GM10248 (cell line): ENCODE data around the gene KIF1C.

ENCODE experiments used
- CTCF ChIA-PET: fragments of 300-600 bp; sonication (Branson Sonifier 250); formaldehyde crosslinking; extraction: SDS; loops from one replicate; lab custom pipeline; 2021; ENCODE audit warnings: antibody characterized with exemption; lab: Yijun Ruan, JAX
- POLR2A ChIA-PET: fragments of 350-650 bp; sonication (Branson Sonifier 250); formaldehyde crosslinking; extraction: SDS; loops from one replicate; lab custom pipeline; 2020; ENCODE audit warnings: antibody characterized with exemption; lab: Yijun Ruan, JAX
- DNase-seq: peaks from one replicate; pipeline ENCODE4 v3.0.0; 2012; ENCODE audit errors: extremely low spot score
- CTCF ChIP-seq: IDR thresholded peaks from 2 replicates; pipeline ENCODE4 v1.5.1; 2012; ENCODE audit warnings: mild to moderate bottlenecking, low read depth; ENCODE audit errors: extremely low read depth, missing control alignments, control extremely low read depth

Gene KIF1C

GRCh38 chr17:4997302-4998026, at the start of gene KIF1C, which contains the start of gene INCA1:
Gene KIF1C, plus strand, starts transcription at chr17:4997950. Its CDS starts 2,297 bp downstream, at chr17:5000247.
Gene INCA1, minus strand, starts transcription at chr17:4997522. Its CDS starts 3,085 bp downstream, at chr17:4994437.
- POLR2A ChIA-PET = interaction anchor here (0.6 to 1.1 kb wide), 3 partner anchors 10 to 52 kb away, joined by 3 read pairs; partner anchors contain the start of genes CAMTA2 and SPAG7

DNA sequence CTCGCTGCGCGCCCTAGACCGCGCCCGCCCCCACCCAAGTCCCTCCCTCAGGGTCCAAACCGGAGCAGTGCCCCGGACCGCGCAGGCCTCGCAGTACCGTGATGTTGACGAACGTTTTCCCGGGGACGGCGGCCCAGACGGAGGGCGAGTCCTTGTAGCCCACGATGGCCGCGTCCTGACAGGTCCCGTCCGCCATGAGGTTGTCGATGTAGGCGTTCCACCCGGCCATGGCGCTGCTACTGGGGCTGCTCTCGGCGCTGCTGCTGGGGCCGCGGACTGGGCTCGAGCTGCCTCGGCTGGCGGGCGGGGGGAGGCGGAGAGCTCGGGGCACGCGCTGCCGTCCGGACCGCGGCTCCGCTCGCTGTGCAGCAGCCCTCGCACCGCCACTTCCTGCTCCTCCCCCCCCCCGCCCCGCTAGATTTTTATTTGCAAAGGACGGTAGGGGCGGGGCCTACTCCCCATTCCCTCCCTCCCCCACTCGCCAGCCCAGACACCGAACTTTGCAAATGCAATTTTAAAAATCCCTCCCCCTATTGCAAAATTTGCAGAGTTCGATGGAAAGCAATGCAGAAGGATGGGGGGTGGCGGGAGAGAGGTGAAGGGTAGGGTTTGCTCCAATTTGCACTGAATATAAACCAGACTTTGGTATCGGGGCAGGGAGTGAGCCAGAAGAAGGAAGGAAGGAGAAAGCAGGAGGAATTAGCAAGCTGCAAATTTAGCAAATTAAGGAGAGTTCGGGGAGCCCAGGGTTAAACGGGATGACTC, 49.4 kb upstream of the KIF1C start, which contains the start of gene PFN1:
Gene PFN1, minus strand, starts transcription at position 365 of the 765 bp plus-strand sequence. Its CDS starts 136 bp downstream, at position 229.
- POLR2A ChIA-PET = interaction anchor here (1.0 to 4.4 kb wide), 3 partner anchors 9 to 19 kb away, joined by 3 to 34 read pairs (median 6); partner anchors contain the start of genes RNF167, SLC25A11 and SPAG7
- CTCF ChIA-PET = interaction anchor here (2.3 to 4.0 kb wide), 3 partner anchors 8 to 39 kb away, joined by 6 to 11 read pairs (median 9); no protein-coding TSS in a partner anchor

More at GRCh38 chr17:4997302-4998026, at the start of gene KIF1C, which contains the start of gene INCA1:
- peak; percentile 99 for DNase-seq
- TF ChIP-seq CTCF = no peak
- CTCF ChIA-PET = interaction anchor here (0.9 to 2.6 kb wide), 7 partner anchors 9 to 51 kb away, joined by 3 to 17 read pairs (median 3); partner anchors contain the start of gene CAMTA2

DNA sequence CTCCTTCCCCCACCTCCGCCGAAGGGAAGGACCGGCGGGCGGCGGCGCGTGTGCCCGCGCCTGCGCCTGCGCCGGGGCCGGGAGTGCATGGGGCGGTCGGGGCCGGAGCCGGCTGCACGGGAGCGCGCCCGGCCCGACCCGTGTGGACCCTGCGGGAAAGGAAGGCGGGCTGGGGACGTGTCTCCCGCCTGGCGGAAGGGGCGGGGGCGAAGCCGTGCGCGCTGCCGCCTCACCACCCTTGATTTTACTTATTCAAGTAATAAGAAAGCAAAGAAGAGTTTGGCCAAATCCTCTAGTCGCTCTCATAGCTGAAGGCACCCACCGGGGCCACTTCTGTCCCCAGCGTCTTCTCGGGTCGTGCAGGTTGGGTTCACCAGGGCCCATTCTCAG, 48.8 kb upstream of the KIF1C start:
- no peak for TF ChIP-seq CTCF
- POLR2A ChIA-PET = interaction anchor here (1.4 to 4.4 kb wide), 2 partner anchors 9 to 18 kb away, joined by 6 to 34 read pairs; partner anchors contain the start of genes RNF167, SLC25A11 and SPAG7
- DNase-seq = peak; percentile 86
- CTCF ChIA-PET = interaction anchor here (2.3 to 4.0 kb wide), 2 partner anchors 31 to 40 kb away, joined by 6 to 11 read pairs; no protein-coding TSS in a partner anchor

More for the DNA sequence above, 49.4 kb upstream of the KIF1C start, which contains the start of gene PFN1:
- TF ChIP-seq CTCF = no peak
- DNase-seq = peak; percentile 89

- TF ChIP-seq CTCF = no peak
- peak; percentile 87 for DNase-seq
- ChIA-PET POLR2A (interaction anchor here (1.4 to 4.4 kb wide), 2 partner anchors 10 to 17 kb away, joined by 6 to 34 read pairs; partner anchors contain the start of genes RNF167, SLC25A11 and SPAG7), CTCF (interaction anchor here (0.9 to 4.0 kb wide), 4 partner anchors 18 to 40 kb away, joined by 3 to 12 read pairs (median 8); partner anchors contain the start of genes CAMTA2 and SPAG7)
Observed at GRCh38 chr17:4949321-4950074, 48.3 kb upstream of the KIF1C start.

DNA sequence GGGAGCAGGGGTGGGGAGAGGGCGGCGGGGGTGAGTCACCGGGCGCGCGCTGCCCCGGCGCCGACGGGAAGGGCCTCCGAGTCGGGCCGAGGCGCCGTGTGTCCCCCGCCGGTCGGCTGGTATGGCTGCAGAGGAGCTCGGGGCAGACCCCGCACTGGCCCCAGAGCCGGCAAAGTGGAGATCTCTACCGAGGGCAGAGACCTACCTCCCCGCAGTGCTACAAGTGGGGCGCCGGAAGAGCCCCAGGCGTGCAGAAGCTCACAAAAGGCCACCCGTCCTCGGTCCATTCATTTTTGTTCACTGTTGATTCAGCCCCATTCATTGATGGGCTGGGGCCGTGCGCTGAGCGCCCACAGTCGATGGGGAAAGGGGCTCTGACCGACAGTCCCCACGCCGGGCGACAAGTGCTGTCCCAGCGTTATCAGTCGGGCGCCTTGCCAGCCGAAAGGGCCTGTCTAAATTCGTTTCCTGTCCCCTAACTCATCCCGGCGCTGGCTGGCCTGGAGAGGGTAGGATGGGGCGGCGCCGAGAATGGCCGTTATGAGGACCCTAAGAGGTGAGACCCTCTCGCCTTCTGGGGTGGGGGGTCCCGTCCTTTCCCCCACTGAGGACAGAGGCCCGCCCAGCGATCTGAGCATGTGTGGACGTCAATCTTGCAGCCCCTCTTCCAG, 47.5 kb upstream of the KIF1C start:
- TF ChIP-seq CTCF = no peak
- CTCF ChIA-PET = interaction anchor here (0.9 to 3.8 kb wide), 5 partner anchors 12 to 37 kb away, joined by 3 to 12 read pairs (median 6); partner anchors contain the start of genes CAMTA2 and SPAG7
- POLR2A ChIA-PET = interaction anchor here (4.4 kb wide), 1 partner anchor 17 kb away, joined by 34 read pairs; the partner anchor contains the start of gene SPAG7
- no peak for DNase-seq
